Testis (tissue), 2 donors: ENCODE data around the gene BOC.

Source experiments
- CTCF ChIP-seq, 3 experiments: fragments of 450-650 bp in 2 of 3; fragments of 200-600 bp in 1 of 3; sonication (generic) in 1 of 3; IDR thresholded peaks; one replicate each; pipeline ENCODE4 v1.5.1; 2016 to 2019; ENCODE audit warnings: antibody characterized with exemption in 3 of 3, mild to moderate bottlenecking in 2 of 3, moderate library complexity in 1 of 3
- POLR2A ChIP-seq: fragments of 450-650 bp; IDR thresholded peaks from one replicate; pipeline ENCODE4 v1.6.1; 2017; ENCODE audit warnings: antibody characterized with exemption, mild to moderate bottlenecking, moderate library complexity

GRCh38 chr3:113270786-113271185 lies 59.4 kb downstream of the BOC start:
- no peak for TF ChIP-seq CTCF (IDR thresholded peaks at IDR 0.05)
- TF ChIP-seq POLR2A: no peak
